B cell (primary cell): ENCODE data around the gene SYT17. TPM values are rescaled to one million over a fixed set of nuclear protein-coding genes. Genes with fewer than 3 reads are reported as not detected.

Experiments
- ATAC-seq: fragments of 200-7000 bp; cut with Tn5 transposase; one replicate; pipeline ENCODE4 v1.10.0; 2021; ENCODE audit warnings: low read depth, mild to moderate bottlenecking, moderate number of reproducible peaks, moderate library complexity
- CTCF ChIA-PET: fragments of 350-600 bp; sonication (Branson Sonifier 250); formaldehyde crosslinking; loops from one replicate; lab custom pipeline; 2021; ENCODE audit warnings: antibody characterized with exemption, inconsistent platforms; lab: Charles Lee
- POLR2A ChIA-PET: fragments of 350-600 bp; sonication (Branson Sonifier 250); formaldehyde crosslinking; loops from one replicate; lab custom pipeline; 2021; ENCODE audit warnings: antibody characterized with exemption; lab: Charles Lee
- DNase-seq: peaks from one replicate; pipeline ENCODE4 v3.0.0; 2013
- H2AFZ ChIP-seq: 2 replicates; pipeline ENCODE4 v1.6.1; 2012; ENCODE audit warnings: mild to moderate bottlenecking, low read depth, low read length; ENCODE audit not compliant: insufficient read depth, poor library complexity, severe bottlenecking
- H3K27ac ChIP-seq, 2 donors: 1 replicate in 1 of 2; 2 replicates in 1 of 2; pipeline ENCODE4 v1.5.1; 2012 to 2013; ENCODE audit warnings: low read length in 2 of 2, mild to moderate bottlenecking in 2 of 2, moderate library complexity in 1 of 2
- H3K27me3 ChIP-seq, 4 experiments: fragments of 200-600 bp in 1 of 4; sonication (generic) in 1 of 4; replicated peaks in 1 of 4; 1 replicate in 2 of 4; 2 replicates in 2 of 4; pipeline versions ENCODE4 v1.6.1 to v1.7.0; 2013 to 2016; ENCODE audit warnings: low read length in 3 of 4, mild to moderate bottlenecking in 2 of 4, mixed read lengths in 1 of 4, moderate library complexity in 1 of 4; ENCODE audit not compliant: insufficient read depth in 4 of 4, control insufficient read depth in 3 of 4; ENCODE audit errors: control extremely low read depth in 1 of 4
- H3K36me3 ChIP-seq, 2 experiments: replicated peaks in 1 of 2; 1 replicate in 1 of 2; 2 replicates in 1 of 2; pipeline versions ENCODE4 v1.6.1 to v1.7.1; 2013; ENCODE audit warnings: low read length in 1 of 2; ENCODE audit not compliant: insufficient read depth in 2 of 2, control insufficient read depth in 1 of 2; ENCODE audit errors: control extremely low read depth in 1 of 2, extremely low read depth in 1 of 2
- H3K4me1 ChIP-seq, 2 donors: fragments of 200-600 bp in 1 of 2; sonication (generic) in 1 of 2; 1 replicate in 1 of 2; 2 replicates in 1 of 2; pipeline versions ENCODE4 v1.5.1 to v1.6.1; 2013 to 2017; ENCODE audit warnings: low read length in 2 of 2; ENCODE audit not compliant: control insufficient read depth in 2 of 2, insufficient read depth in 2 of 2
- H3K4me2 ChIP-seq: replicated peaks from 2 replicates; pipeline ENCODE3; 2012; ENCODE audit warnings: mild to moderate bottlenecking, low read depth, low read length; ENCODE audit not compliant: poor library complexity, severe bottlenecking
- H3K4me3 ChIP-seq, 5 experiments: fragments of 200-600 bp in 1 of 5; sonication (generic) in 1 of 5; 1 replicate in 3 of 5; 2 replicates in 2 of 5; pipeline versions ENCODE4 v1.5.1 to v1.7.0; 2011 to 2016; ENCODE audit warnings: low read length in 4 of 5, mild to moderate bottlenecking in 4 of 5, low read depth in 2 of 5, control low read depth in 1 of 5, moderate library complexity in 1 of 5; ENCODE audit not compliant: insufficient read depth in 1 of 5; ENCODE audit errors: control extremely low read depth in 1 of 5, extremely low read depth in 1 of 5
- H3K79me2 ChIP-seq: fragments of 200-600 bp; sonication (generic); one replicate; pipeline ENCODE4 v1.6.0; 2016; ENCODE audit warnings: low read length; ENCODE audit not compliant: control insufficient read depth, insufficient read depth
- H3K9ac ChIP-seq: fragments of 200-600 bp; sonication (generic); 2 replicates; pipeline ENCODE4 v1.6.1; 2017; ENCODE audit warnings: mild to moderate bottlenecking, low read length, moderate library complexity
- H3K9me3 ChIP-seq, 3 donors: one replicate each; pipeline versions ENCODE4 v1.6.1 to v1.7.1; 2013; ENCODE audit warnings: low read length in 2 of 3; ENCODE audit not compliant: control insufficient read depth in 2 of 3, insufficient read depth in 1 of 3; ENCODE audit errors: control extremely low read depth in 1 of 3
- H4K20me1 ChIP-seq: 2 replicates; pipeline ENCODE4 v1.6.0; 2012; ENCODE audit warnings: mild to moderate bottlenecking, low read length; ENCODE audit not compliant: insufficient read depth, control insufficient read depth, poor library complexity, severe bottlenecking
- H3K27ac Mint-ChIP-seq: one replicate; pipeline ENCODE4 v1.8.0; 2021; ENCODE audit warnings: mixed read lengths
- H3K27me3 Mint-ChIP-seq: one replicate; pipeline ENCODE4 v1.8.0; 2021; ENCODE audit warnings: mixed read lengths
- H3K4me1 Mint-ChIP-seq: one replicate; pipeline ENCODE4 v1.8.0; 2021; ENCODE audit warnings: mixed read lengths
- H3K4me3 Mint-ChIP-seq: one replicate; pipeline ENCODE4 v1.8.0; 2021; ENCODE audit warnings: mixed read lengths
- H3K9me3 Mint-ChIP-seq: one replicate; pipeline ENCODE4 v1.8.0; 2022; ENCODE audit warnings: mixed read lengths; ENCODE audit not compliant: insufficient read depth
- CTCF ChIP-seq: fragments of 200-600 bp; IDR thresholded peaks from one replicate; pipeline ENCODE4 v1.8.0; 2022; ENCODE audit warnings: antibody characterized with exemption, mild to moderate bottlenecking
- EZH2 ChIP-seq: IDR thresholded peaks from 2 replicates; pipeline ENCODE4 v1.6.1; 2012; ENCODE audit warnings: borderline replicate concordance, low read depth, mild to moderate bottlenecking, moderate library complexity, low read length; ENCODE audit not compliant: insufficient read depth, poor library complexity, severe bottlenecking
- WGBS: methylation state at CpG from one replicate; pipeline ENCODE4 v1.1.5; 2013; ENCODE audit warnings: missing lambda C conversion rate; ENCODE audit not compliant: insufficient coverage; 5-methylcytosine and 5-hydroxymethylcytosine counted together
- intact Hi-C: fragments of 100-400 bp; cut with micrococcal nuclease; formaldehyde crosslinking; loops from one replicate; pipeline ENCODE4 v1.10.0; 2022
- polyA plus RNA-seq: library from polyadenylated mRNA; depleted of rRNA; stranded (reverse); fragments of >200 nt; gene quantifications from 2 replicates; pipeline ENCODE4 v1.2.3, GENCODE V29; 2012
- total RNA-seq, 2 donors: library from RNA; stranded (reverse); fragments of 120-200 nt in 1 of 2; gene quantifications; 1 replicate in 1 of 2; 2 replicates in 1 of 2; pipeline versions ENCODE4 v1.2.3 to v1.2.4, GENCODE V29; 2013 to 2022

SYT17 gene
- total and polyA plus RNA-seq, 2 donors (not counting 1 experiment from before 2014, with no cell fraction given) = 24.9 to 27.7 TPM

GRCh38 chr16:19137201-19138128 is 30.6 kb upstream of the SYT17 start:
- no peaks in the 10 kb centered on the region for H3K9me3 Mint-ChIP-seq
- no peak overlapping the region for H3K9ac ChIP-seq
- H3K27ac Mint-ChIP-seq = no peak overlapping the region
- intact Hi-C loops = no loop called here
- H3K36me3 ChIP-seq = no peaks in the 10 kb centered on the region
- TF ChIP-seq CTCF (no peak), EZH2 (no peak)
- no peak overlapping the region for H3K4me2 ChIP-seq
- H3K27me3 ChIP-seq = peaks cover 0 to 7% (median under 1%) of the 10 kb centered on the region in 4 experiments
- H3K4me3 Mint-ChIP-seq = no peak overlapping the region
- H3K4me1 ChIP-seq = peaks cover 0 to 6% of the 10 kb centered on the region in 2 donors
- POLR2A ChIA-PET = no interaction called here
- DNase-seq (no peak), ATAC-seq (no peak)
- H3K4me1 Mint-ChIP-seq = peaks cover 6% of the 10 kb centered on the region
- CTCF ChIA-PET = no interaction called here
- H3K27me3 Mint-ChIP-seq = peaks cover 12% of the 10 kb centered on the region
- no peak overlapping the region for H3K4me3 ChIP-seq
- no peaks in the 10 kb centered on the region for H3K79me2 ChIP-seq
- peaks cover 0 to 4% (median 0%) of the 10 kb centered on the region in 3 donors for H3K9me3 ChIP-seq
- H2AFZ ChIP-seq = no peak overlapping the region
- no peaks in the 10 kb centered on the region for H4K20me1 ChIP-seq
- no peak overlapping the region for H3K27ac ChIP-seq
- 80% methylated on average over 1 of the region's 6 CpGs for WGBS

- no peaks in the 10 kb centered on the region for H3K9me3 ChIP-seq
- H3K27me3 Mint-ChIP-seq = peaks cover 12% of the 10 kb centered on the region
- DNase-seq (no peak), ATAC-seq (no peak)
- WGBS = 85% methylated on average over 4 of the region's 4 CpGs
- H3K4me1 ChIP-seq = no peaks in the 10 kb centered on the region
- H3K9ac ChIP-seq = no peak overlapping the region
- intact Hi-C loops = no loop called here
- no peaks in the 10 kb centered on the region for H3K9me3 Mint-ChIP-seq
- CTCF ChIA-PET = no interaction called here
- no peak overlapping the region for H3K4me3 Mint-ChIP-seq
- no peak overlapping the region for H3K27ac Mint-ChIP-seq
- POLR2A ChIA-PET = no interaction called here
- peaks cover 0 to 7% (median under 1%) of the 10 kb centered on the region in 4 experiments for H3K27me3 ChIP-seq
- H3K4me1 Mint-ChIP-seq = no peaks in the 10 kb centered on the region
- no peak overlapping the region for H3K4me3 ChIP-seq
- no peaks in the 10 kb centered on the region for H3K79me2 ChIP-seq
- H2AFZ ChIP-seq = no peak overlapping the region
- TF ChIP-seq CTCF = no peak
- TF ChIP-seq EZH2 = no peak
- no peaks in the 10 kb centered on the region for H4K20me1 ChIP-seq
- no peak overlapping the region for H3K4me2 ChIP-seq
- no peak overlapping the region for H3K27ac ChIP-seq
- no peaks in the 10 kb centered on the region for H3K36me3 ChIP-seq
These were observed 29.4 kb upstream of the SYT17 start for GRCh38 chr16:19138601-19139000.
